CD4-positive, alpha-beta T cell treated with Interleukin-6 for 4 hours (primary cell): ENCODE data around the gene FRMD8.

Source experiments
- DNase-seq: peaks from one replicate; pipeline ENCODE4 v3.0.0-alpha.2; 2020; ENCODE audit warnings: mixed read lengths

FRMD8 gene

DNA sequence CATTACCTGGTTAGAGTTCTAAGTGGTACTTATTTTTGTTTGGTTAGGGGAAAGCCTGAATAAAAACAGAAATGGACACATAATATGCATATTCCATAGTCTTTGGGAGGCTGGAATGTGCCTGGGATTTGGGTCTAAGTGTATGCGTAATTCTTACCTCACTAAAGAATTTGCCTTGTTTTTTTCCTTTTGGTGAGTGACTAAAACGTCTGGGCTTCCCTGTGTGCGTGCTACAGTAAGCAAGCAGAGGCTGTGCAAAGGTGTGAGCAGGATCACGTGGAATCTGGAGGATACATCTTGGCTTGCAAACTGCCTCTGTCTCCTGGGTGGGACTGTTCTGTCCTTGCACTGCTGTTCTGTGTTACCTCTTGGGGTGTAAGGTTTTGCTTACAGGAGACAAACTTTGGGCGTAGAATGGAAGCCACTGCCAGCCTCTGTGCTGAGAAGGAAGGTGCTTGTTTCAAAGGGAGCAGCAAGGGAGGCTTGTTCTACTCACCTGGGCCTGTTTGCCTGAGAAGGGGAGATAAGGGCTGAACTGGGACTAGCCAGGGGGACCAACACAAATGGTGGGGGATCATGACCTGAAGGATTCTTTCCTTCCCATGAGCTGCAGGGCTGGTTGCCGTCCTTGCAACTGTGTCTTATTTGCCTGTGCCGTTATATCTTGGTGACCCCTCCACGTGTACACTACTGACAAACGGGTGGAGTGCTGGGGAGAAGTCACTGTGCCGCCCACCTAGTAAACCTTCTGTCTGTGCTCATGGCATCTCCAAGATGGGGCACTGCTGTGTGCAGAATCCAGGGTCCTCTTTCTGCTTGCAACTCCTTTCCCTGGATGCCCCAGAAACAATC lies 40.6 kb downstream of the FRMD8 start:
- peak; percentile 44 for DNase-seq

DNA sequence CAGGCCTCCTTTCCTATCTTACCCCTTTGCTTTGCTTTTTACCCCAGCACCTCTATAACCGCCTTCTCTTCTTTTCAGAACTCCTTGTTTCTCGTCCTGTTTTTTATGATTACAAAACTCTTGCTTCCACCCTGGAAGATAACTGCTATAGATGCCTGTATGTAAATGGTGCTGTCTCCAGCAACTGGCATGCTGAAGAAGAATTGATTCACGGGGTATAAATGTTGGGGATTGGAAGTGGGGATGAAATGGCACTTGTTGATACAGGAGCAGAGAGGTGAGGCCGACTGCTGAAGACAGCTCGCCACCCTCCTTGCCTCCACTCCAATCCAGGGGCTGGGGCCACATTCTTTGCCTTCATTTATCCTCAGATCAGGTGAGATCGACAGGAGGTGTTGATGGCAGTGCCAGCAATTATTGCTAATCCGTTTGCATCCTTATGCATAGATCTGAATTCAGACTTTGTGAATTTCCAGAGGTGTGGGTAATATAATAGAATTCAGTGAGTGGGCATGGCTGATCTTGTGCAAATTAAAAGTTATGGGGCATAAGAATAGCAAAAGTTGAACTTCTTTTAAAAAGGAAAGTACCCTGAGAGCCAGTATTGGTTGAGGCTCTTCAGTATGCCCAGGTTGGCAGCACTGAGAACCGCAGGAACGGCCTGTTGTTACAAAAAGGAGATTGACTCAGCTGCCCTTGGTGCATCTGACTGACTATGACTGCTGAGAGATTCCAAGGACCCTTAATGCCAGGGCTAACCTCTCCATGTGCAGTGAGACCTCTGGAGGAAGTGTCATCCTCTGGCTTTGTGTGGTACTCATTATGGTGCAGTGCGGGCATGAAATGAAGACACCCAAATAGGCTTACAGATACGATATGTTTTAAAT lies 41.5 kb downstream of the FRMD8 start:
- DNase-seq, result peak; percentile 57

GRCh38 chr11:65428578-65429067 lies 42.2 kb downstream of the FRMD8 start:
- peak; percentile 49 for DNase-seq

DNA sequence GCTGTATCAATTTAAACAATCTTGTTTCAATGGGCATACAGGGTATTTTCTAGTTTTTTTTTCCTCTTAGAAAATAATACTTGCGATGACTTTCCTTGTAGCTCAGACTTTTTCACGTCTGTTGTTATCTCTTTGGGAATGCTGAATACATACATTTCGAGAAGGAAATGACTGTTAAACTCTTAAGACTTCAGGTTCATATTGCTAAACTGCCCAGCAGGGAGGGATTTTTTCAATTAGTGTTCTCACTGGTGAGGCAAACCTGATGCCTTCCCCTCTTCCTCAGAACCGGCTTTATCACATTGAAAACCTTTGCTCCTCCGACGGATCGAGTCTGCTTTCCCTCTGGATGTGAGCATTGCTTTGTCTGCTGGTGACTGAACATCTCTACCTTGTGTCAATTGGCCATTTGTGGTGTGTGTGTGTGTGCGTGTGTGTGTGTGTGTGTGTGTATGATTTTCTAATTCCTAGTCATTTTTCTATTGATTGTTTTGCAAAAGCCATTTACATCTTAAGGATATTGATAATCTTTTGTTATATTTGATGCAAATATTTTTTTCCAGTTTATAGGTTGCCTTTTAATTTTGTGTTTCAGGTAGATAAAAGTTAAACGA lies 42.7 kb downstream of the FRMD8 start:
- peak; percentile 41 for DNase-seq

GRCh38 chr11:65429724-65430405 lies 43.4 kb downstream of the FRMD8 start:
- DNase-seq, result peak; percentile 73

DNA sequence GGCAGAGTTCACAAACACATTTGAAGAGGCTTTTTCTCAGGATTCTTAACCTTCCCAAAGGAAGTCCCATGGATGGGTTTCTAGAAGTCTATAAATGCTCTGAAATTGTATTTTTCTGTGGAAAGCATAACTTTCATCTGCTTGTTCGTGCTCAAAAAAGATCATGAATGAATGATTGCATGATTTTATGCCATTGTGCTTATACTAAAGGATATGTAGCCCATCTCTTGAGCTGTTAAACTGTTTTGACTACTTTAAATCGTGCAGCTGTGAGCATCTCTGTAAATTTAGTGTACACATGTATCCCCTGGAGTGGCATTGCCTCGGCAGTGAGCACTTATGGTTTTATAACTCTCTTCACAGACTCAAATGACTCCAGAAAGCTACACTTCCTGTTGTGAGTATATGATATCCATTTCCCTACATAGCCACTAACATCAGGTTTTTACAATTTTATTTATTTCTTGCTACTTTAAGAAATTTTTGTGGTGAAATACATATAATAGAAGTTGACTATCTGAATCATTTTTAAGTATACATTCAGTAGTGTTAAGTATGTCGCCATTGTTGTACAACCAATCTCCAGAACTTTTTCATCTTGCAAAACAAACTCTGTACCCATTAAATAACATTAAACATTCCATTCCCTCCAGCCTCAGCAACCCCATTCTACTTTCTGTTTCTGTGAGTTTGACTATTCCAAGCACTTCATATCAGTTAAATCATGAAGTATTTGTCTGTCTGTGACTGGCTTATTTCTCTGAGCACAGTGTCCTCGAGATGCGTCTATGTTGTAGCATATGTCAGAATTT lies 44.2 kb downstream of the FRMD8 start:
- DNase-seq, result peak; percentile 46

GRCh38 chr11:65431451-65432099 lies 45.1 kb downstream of the FRMD8 start:
- peak; percentile 46 for DNase-seq

DNA sequence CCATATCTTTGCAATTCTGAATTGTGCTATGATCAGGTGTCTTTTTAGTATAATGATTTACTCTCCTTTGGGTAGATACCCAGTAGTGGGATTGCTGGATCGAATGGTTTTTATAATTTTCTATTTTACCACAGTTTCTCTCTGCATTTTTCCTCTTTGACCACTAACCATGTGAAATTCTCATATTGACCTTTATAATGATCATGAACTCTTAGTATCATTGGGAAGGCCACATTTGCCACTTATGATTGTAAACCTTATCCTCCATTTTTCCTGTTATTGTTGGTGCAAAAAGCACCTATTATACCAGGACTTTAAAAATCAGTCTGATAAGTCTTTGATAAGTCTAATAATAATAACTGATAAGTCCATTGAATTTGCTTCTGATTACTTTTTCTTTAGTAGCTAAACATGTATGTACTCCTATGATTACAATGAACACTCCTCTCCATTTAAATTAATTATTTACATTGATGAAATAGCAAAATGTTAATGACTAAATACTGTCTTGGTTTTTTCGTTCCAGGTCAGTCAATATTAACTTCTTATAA lies 45.7 kb downstream of the FRMD8 start:
- DNase-seq, result no peak

- no peak for DNase-seq
Observed at GRCh38 chr11:65432686-65433582, 46.5 kb downstream of the FRMD8 start.

DNA sequence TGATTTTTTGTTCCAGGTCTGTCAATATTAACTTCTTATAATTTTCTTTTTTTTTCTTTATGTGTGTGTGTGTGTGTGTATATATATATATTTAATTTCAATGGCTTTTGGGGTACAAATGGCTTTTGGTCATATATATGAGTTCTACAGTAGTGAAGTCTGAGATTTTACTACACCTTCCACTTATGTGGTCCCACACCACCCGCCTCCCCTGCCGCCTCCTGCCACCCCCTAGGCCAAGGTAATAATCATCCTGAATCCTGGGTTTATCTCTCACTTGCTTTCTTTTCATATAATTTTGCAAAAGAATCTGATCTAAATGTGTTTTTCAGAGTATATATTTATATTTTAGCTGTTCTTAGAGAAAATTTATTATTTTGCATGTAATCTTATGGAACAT lies 47.2 kb downstream of the FRMD8 start:
- DNase-seq, result no peak

GRCh38 chr11:65434057-65434666 lies 47.7 kb downstream of the FRMD8 start:
- DNase-seq, result no peak

GRCh38 chr11:65434667-65435410 lies 48.4 kb downstream of the FRMD8 start:
- DNase-seq, result no peak

DNA sequence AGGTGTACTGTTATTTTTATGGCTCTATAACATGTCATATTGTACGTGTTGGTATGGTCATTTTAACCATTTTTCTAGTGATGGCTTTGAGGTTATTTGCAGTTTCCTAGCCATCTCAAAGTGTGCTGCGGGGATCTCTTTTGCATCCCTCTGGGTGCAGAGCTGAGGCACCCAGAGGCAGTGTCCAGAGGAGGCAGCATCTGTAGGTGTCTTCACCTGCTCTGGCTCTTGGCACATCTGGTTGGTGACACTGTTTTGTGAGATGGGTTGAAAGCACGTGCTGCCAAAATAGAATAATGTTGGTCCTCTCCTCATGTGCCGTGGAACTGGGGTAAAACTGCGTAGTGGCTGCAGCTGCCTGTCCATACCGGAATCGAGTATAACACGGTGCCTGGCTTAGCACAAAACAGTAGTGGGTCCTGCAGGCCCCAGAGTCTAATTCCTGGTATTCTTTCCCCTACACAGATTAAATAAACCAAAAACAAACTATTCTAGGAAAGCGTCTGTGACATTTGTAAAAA lies 49.0 kb downstream of the FRMD8 start:
- no peak for DNase-seq

- DNase-seq, result no peak
Observed at GRCh38 chr11:65435981-65436411, 49.6 kb downstream of the FRMD8 start.

GRCh38 chr11:65436412-65437032 lies 50.1 kb downstream of the FRMD8 start:
- peak; percentile 26 for DNase-seq

GRCh38 chr11:65437436-65438227 lies 51.2 kb downstream of the FRMD8 start:
- DNase-seq, result peak; percentile 14
